HL-60 (cell line): ENCODE measurements around the gene EXOC4.

Experiments
- DNase-seq, 2 experiments: peaks; one replicate each; pipeline ENCODE4 v3.0.0-alpha.2; 2010 to 2020; ENCODE audit warnings: low read depth in 1 of 2, low spot score in 1 of 2
- H3K27ac ChIP-seq: fragments of 250-450 bp; sonication (Bioruptor Pico); replicated peaks from 2 replicates; pipeline ENCODE4 v1.5.1; 2020; ENCODE audit warnings: mild to moderate bottlenecking, moderate library complexity
- H3K27me3 ChIP-seq: fragments of 250-450 bp; sonication (Bioruptor Pico); 2 replicates; pipeline ENCODE4 v1.5.1; 2021; ENCODE audit warnings: mild to moderate bottlenecking, moderate library complexity; ENCODE audit not compliant: insufficient read depth, poor library complexity, severe bottlenecking
- H3K4me3 ChIP-seq: replicated peaks from 2 replicates; pipeline ENCODE4 v1.5.1; 2011; ENCODE audit warnings: mild to moderate bottlenecking, control low read depth, low read length; ENCODE audit not compliant: insufficient read depth
- GABPA ChIP-seq: IDR thresholded peaks from 2 replicates; pipeline ENCODE4 v1.6.1; 2012; ENCODE audit warnings: low read depth
- POLR2AphosphoS5 ChIP-seq: IDR thresholded peaks from 2 replicates; pipeline ENCODE4 v1.6.1; 2012; ENCODE audit warnings: low read depth
- SPI1 ChIP-seq: IDR thresholded peaks from 2 replicates; pipeline ENCODE4 v1.6.1; 2012; ENCODE audit warnings: low read depth, mild to moderate bottlenecking, borderline replicate concordance
- TF ChIP-seq, protein P1 (sequence below): IDR thresholded peaks from one replicate; pipeline ENCODE4 v1.5.1; 2011; ENCODE audit warnings: low read length, control low read depth, inconsistent platforms; ENCODE audit not compliant: insufficient read depth
- TF ChIP-seq, protein P2 (sequence below): IDR thresholded peaks from 2 replicates; pipeline ENCODE4 v1.6.1; 2012; ENCODE audit warnings: low read depth; ENCODE audit not compliant: insufficient replicate concordance

EXOC4 gene

DNA sequence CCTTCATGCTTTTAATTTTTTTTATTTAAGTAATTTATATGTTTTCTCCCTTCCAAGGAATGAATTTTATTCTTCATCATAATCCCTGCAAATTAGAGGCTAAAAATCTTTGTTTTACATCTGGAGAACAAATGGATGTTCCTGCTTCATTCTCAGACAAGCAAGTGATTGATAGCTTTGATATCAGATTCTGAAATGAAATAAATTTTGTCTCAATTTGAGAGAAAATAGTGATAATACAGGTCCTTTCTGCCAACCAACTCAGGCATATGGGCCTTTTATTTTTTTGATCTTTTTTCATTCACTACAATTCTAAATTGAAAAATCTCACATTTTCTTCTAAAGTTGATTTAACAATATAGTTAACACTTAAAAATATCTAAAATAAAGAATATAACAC is 427.1 kb downstream of the EXOC4 start:
- no peak overlapping the region for H3K4me3 ChIP-seq
- TF ChIP-seq SPI1 (no peak), GABPA (no peak), POLR2AphosphoS5 (no peak)
- TF ChIP-seq, protein P1, sequence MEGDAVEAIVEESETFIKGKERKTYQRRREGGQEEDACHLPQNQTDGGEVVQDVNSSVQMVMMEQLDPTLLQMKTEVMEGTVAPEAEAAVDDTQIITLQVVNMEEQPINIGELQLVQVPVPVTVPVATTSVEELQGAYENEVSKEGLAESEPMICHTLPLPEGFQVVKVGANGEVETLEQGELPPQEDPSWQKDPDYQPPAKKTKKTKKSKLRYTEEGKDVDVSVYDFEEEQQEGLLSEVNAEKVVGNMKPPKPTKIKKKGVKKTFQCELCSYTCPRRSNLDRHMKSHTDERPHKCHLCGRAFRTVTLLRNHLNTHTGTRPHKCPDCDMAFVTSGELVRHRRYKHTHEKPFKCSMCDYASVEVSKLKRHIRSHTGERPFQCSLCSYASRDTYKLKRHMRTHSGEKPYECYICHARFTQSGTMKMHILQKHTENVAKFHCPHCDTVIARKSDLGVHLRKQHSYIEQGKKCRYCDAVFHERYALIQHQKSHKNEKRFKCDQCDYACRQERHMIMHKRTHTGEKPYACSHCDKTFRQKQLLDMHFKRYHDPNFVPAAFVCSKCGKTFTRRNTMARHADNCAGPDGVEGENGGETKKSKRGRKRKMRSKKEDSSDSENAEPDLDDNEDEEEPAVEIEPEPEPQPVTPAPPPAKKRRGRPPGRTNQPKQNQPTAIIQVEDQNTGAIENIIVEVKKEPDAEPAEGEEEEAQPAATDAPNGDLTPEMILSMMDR, result no peak
- TF ChIP-seq, protein P2, sequence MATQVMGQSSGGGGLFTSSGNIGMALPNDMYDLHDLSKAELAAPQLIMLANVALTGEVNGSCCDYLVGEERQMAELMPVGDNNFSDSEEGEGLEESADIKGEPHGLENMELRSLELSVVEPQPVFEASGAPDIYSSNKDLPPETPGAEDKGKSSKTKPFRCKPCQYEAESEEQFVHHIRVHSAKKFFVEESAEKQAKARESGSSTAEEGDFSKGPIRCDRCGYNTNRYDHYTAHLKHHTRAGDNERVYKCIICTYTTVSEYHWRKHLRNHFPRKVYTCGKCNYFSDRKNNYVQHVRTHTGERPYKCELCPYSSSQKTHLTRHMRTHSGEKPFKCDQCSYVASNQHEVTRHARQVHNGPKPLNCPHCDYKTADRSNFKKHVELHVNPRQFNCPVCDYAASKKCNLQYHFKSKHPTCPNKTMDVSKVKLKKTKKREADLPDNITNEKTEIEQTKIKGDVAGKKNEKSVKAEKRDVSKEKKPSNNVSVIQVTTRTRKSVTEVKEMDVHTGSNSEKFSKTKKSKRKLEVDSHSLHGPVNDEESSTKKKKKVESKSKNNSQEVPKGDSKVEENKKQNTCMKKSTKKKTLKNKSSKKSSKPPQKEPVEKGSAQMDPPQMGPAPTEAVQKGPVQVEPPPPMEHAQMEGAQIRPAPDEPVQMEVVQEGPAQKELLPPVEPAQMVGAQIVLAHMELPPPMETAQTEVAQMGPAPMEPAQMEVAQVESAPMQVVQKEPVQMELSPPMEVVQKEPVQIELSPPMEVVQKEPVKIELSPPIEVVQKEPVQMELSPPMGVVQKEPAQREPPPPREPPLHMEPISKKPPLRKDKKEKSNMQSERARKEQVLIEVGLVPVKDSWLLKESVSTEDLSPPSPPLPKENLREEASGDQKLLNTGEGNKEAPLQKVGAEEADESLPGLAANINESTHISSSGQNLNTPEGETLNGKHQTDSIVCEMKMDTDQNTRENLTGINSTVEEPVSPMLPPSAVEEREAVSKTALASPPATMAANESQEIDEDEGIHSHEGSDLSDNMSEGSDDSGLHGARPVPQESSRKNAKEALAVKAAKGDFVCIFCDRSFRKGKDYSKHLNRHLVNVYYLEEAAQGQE, result no peak
- no peak for DNase-seq

DNA sequence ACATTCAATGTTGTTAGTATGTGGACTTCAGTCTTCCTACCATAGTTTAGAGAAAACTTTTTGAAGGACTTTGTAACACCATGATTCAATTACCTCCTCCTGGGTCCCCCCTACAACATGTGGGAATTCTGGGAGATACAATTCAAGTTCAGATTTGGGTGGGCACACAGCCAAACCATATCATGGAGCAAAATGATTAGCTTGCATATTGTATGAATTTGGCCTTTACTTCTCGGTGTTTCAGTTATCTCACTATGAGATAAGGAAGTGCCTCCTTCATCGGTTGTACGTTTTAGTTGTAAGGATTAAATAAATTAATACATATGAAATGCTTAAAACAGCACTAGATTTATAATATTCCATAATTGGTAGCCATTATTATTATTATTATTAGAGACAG is 428.7 kb downstream of the EXOC4 start:
- DNase-seq, result no peak
- Histone ChIP-seq H3K4me3 (no peak overlapping the region), H3K27me3 (no peaks in the 10 kb centered on the region), H3K27ac (no peak overlapping the region)
- TF ChIP-seq POLR2AphosphoS5, result no peak
- TF ChIP-seq GABPA, result no peak
- TF ChIP-seq, protein P2, result no peak
- TF ChIP-seq, protein P1, result no peak
- no peak for TF ChIP-seq SPI1

More for the DNA sequence above, 427.1 kb downstream of the EXOC4 start:
- Histone ChIP-seq H3K27ac (no peak overlapping the region), H3K27me3 (no peaks in the 10 kb centered on the region)

DNA sequence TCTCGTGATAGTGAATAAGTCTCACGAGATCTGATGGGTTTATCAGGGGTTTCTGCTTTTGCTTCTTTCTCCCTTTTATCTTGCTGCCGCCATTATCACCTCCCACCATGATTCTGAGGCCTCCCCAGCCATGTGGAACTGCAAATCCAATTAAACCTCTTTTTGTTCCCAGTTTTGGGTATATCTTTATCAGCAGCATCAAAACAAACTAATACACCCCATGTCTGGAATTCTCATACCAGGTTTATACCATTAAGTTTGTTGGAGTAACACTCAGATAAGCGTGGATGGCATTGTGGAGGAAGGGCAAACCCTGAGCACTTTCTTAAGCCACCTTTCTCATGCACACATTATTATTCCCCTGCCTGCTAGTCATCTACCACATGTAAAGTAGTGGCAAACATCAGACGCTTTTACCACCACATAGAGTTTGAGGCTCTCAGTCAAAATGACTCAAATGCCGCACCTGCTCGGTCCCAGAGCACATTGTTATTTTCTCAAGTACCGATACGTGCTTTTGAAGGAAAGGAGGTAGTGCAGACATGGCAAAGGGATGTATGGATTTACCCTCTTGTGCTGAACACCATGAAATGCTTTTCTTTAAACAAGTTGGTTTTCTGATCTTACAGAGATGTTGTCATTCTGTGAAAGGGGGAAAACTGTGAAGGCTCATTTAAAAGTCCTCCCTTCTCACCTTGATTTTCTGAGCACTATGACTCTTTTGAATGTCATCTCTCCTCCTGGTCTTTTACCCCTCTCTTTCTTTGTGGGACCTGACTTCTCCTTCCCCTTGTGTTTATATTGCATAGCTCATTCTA is 429.7 kb downstream of the EXOC4 start:
- no peak for DNase-seq
- H3K4me3 ChIP-seq, result no peak overlapping the region
- no peaks in the 10 kb centered on the region for H3K27me3 ChIP-seq
- no peak overlapping the region for H3K27ac ChIP-seq
- TF ChIP-seq, protein P2, result no peak
- no peak for TF ChIP-seq POLR2AphosphoS5
- no peak for TF ChIP-seq SPI1
- TF ChIP-seq, protein P1, result no peak
- no peak for TF ChIP-seq GABPA
